K562 (cell line): ENCODE measurements around the gene SMYD2.

Experiments
- ATF7 ChIP-seq: fragments of 450-650 bp; IDR thresholded peaks from 2 replicates; pipeline ENCODE4 v1.7.1; 2014; ENCODE audit warnings: mild to moderate bottlenecking, moderate library complexity
- BRCA1 ChIP-seq, 2 experiments: fragments of 450-650 bp in 1 of 2; sonication (generic) in 1 of 2; formaldehyde crosslinking in 1 of 2; IDR thresholded peaks; 2 replicates each; pipeline versions ENCODE4 v1.5.0 to v1.6.1; 2017 to 2020; ENCODE audit warnings: mild to moderate bottlenecking in 1 of 2, missing genetic modification reagents in 1 of 2
- CHD2 ChIP-seq: IDR thresholded peaks from 2 replicates; pipeline ENCODE4 v1.6.1; 2011; ENCODE audit warnings: low read depth, low read length
- CTCF ChIP-seq, 3 experiments: IDR thresholded peaks in 2 of 3; conservative IDR thresholded peaks in 1 of 3; 2 replicates each; pipeline ENCODE4 v1.5.1; 2011 to 2012; ENCODE audit warnings: low read length in 3 of 3, mild to moderate bottlenecking in 3 of 3, control low read depth in 2 of 3, improper control_type of control experiment in 1 of 3, inconsistent platforms in 1 of 3, low read depth in 1 of 3, mixed read lengths in 1 of 3, moderate library complexity in 1 of 3; ENCODE audit not compliant: insufficient read depth in 2 of 3
- FOXM1 ChIP-seq, 2 experiments: fragments of 450-650 bp in 1 of 2; sonication (generic) in 1 of 2; formaldehyde crosslinking in 1 of 2; IDR thresholded peaks; 2 replicates each; pipeline versions ENCODE4 v1.6.1 to v1.9.0; 2017 to 2022; ENCODE audit warnings: low read depth in 2 of 2, mild to moderate bottlenecking in 2 of 2, missing genetic modification reagents in 1 of 2, moderate library complexity in 1 of 2
- HINFP ChIP-seq: fragments of 450-650 bp; conservative IDR thresholded peaks from 2 replicates; pipeline ENCODE4 v1.6.1; 2016; ENCODE audit warnings: missing genetic modification characterization, low read depth, mild to moderate bottlenecking, control low read depth, missing compliant biosample characterization
- MXI1 ChIP-seq: IDR thresholded peaks from 2 replicates; pipeline ENCODE4 v1.6.1; 2011; ENCODE audit warnings: low read depth, mild to moderate bottlenecking, improper control_type of control experiment, low read length
- PHTF2 ChIP-seq: fragments of 250-450 bp; sonication (Bioruptor Pico); IDR thresholded peaks from 2 replicates; pipeline ENCODE4 v1.5.0; 2021; ENCODE audit warnings: mild to moderate bottlenecking
- POLR2A ChIP-seq: fragments of 450-650 bp; conservative IDR thresholded peaks from 2 replicates; pipeline ENCODE4 v1.6.1; 2016
- RFX5 ChIP-seq: IDR thresholded peaks from 2 replicates; pipeline ENCODE4 v1.6.1; 2011; ENCODE audit warnings: low read depth, mild to moderate bottlenecking, improper control_type of control experiment, low read length
- SPI1 ChIP-seq: IDR thresholded peaks from 2 replicates; pipeline ENCODE4 v1.6.1; 2011; ENCODE audit warnings: low read depth, low read length, control low read depth, borderline replicate concordance
- TAF7 ChIP-seq: fragments of 450-650 bp; IDR thresholded peaks from 2 replicates; pipeline ENCODE4 v1.6.1; 2016; ENCODE audit warnings: missing genetic modification characterization, missing compliant biosample characterization
- YY1 ChIP-seq, 3 experiments: IDR thresholded peaks; 2 replicates each; pipeline ENCODE4 v1.6.1; 2011; ENCODE audit warnings: low read length in 2 of 3, mild to moderate bottlenecking in 2 of 3, moderate library complexity in 2 of 3, borderline replicate concordance in 1 of 3, control low read depth in 1 of 3, low read depth in 1 of 3; ENCODE audit not compliant: insufficient read depth in 3 of 3, insufficient replicate concordance in 2 of 3, control insufficient read depth in 1 of 3, insufficient read length in 1 of 3; ENCODE audit errors: extremely low read depth in 1 of 3

- no peak for TF ChIP-seq TAF7 (tag)
- no peak for TF ChIP-seq MXI1
- no peak for TF ChIP-seq POLR2A
- TF ChIP-seq YY1 (IDR thresholded peaks at IDR 0.05; ENCODE audit: borderline replicate concordance in 1 of 3, control insufficient read depth in 1 of 3, extremely low read depth in 1 of 3, insufficient read depth in 3 of 3, insufficient read length in 1 of 3, insufficient replicate concordance in 2 of 3, low read depth in 1 of 3, low read length in 2 of 3) = no peak
- TF ChIP-seq SPI1 = no peak
- no peak for TF ChIP-seq FOXM1 (IDR thresholded peaks at IDR 0.05; ENCODE audit: low read depth)
- no peak for TF ChIP-seq FOXM1 (CRISPR knock-in tag; IDR thresholded peaks at IDR 0.05; ENCODE audit: low read depth)
- TF ChIP-seq BRCA1 (IDR thresholded peaks at IDR 0.05) = no peak
- no peak for TF ChIP-seq BRCA1 (CRISPR knock-in tag; IDR thresholded peaks at IDR 0.05)
- TF ChIP-seq ATF7 = no peak
- TF ChIP-seq HINFP (tag) = no peak
- no peak for TF ChIP-seq RFX5
- TF ChIP-seq CHD2 = no peak
- no peak for TF ChIP-seq CTCF (IDR thresholded peaks at IDR 0.05 in 2 of 3, conservative IDR thresholded peaks at IDR 0.05 in 1 of 3; ENCODE audit: insufficient read depth in 2 of 3, low read depth in 1 of 3, low read length in 3 of 3)
- TF ChIP-seq PHTF2 (CRISPR knock-in tag) = no peak
These were observed 16.0 kb upstream of the SMYD2 start for GRCh38 chr1:214264976-214265375.
